Pulmonary artery endothelial cell (primary cell): ENCODE measurements around the gene C2CD2L. TPM values are rescaled to one million over a fixed set of nuclear protein-coding genes. Genes with fewer than 3 reads are reported as not detected.
"Not testable (repeated sequence)": the region's sequence is repeated elsewhere in the genome, so short reads cannot be mapped to it uniquely, and the experiment has no call there.

ENCODE experiments used
- DNase-seq: peaks from one replicate; pipeline ENCODE4 v3.0.0-alpha.2; 2011; ENCODE audit warnings: low read depth, low spot score
- total RNA-seq: library from RNA; depleted of rRNA; stranded (reverse); fragments of >200 nt; gene quantifications from 2 replicates; pipeline ENCODE4 v1.2.3, GENCODE V29; 2014

The C2CD2L gene
- total RNA-seq, 1 donor from 2014 or later = 2.0 TPM

- DNase-seq = no peak
These were observed 14.0 kb upstream of the C2CD2L start for GRCh38 chr11:119092880-119093842.

GRCh38 chr11:119093942-119094815 lies 13.0 kb upstream of the C2CD2L start:
- DNase-seq = no peak

- DNase-seq = peak; percentile 58
These were observed 12.4 kb upstream of the C2CD2L start for GRCh38 chr11:119094816-119095065.

GRCh38 chr11:119095066-119095880 lies 11.9 kb upstream of the C2CD2L start:
- peak; percentile 99 for DNase-seq

GRCh38 chr11:119099711-119100110 lies 7.4 kb upstream of the C2CD2L start:
- no peak for DNase-seq

- DNase-seq = no peak
These were observed 6.7 kb upstream of the C2CD2L start for GRCh38 chr11:119100246-119100970.

- no peak for DNase-seq
These were observed 6.0 kb upstream of the C2CD2L start for GRCh38 chr11:119100994-119101758.

GRCh38 chr11:119101759-119102423 lies 5.3 kb upstream of the C2CD2L start, which contains the start of gene DPAGT1:
Gene DPAGT1, minus strand, starts transcription at chr11:119101853. Its CDS starts 198 bp downstream, at chr11:119101655.
- DNase-seq = peak; percentile 94

GRCh38 chr11:119103161-119103664 lies 3.9 kb upstream of the C2CD2L start:
- not testable (repeated sequence) for DNase-seq

- no peak for DNase-seq
These were observed 3.4 kb upstream of the C2CD2L start for GRCh38 chr11:119103793-119104192.

GRCh38 chr11:119107538-119108145 lies 498 bp downstream of the C2CD2L start:
- DNase-seq = no peak

- no peak for DNase-seq
These were observed 1.2 kb downstream of the C2CD2L start for GRCh38 chr11:119108146-119108856.

- no peak for DNase-seq
These were observed 1.7 kb downstream of the C2CD2L start for GRCh38 chr11:119108857-119109221.

GRCh38 chr11:119109843-119110242 lies 2.7 kb downstream of the C2CD2L start:
- DNase-seq = no peak

- no peak for DNase-seq
These were observed 3.3 kb downstream of the C2CD2L start for GRCh38 chr11:119110439-119110838.

- DNase-seq = no peak
These were observed 4.3 kb downstream of the C2CD2L start for GRCh38 chr11:119111361-119111925.

- DNase-seq = no peak
These were observed 5.3 kb downstream of the C2CD2L start for GRCh38 chr11:119112314-119113020.
